HepG2 (cell line): ENCODE measurements around the gene INF2. TPM values are rescaled to one million over a fixed set of nuclear protein-coding genes. Genes with fewer than 3 reads are reported as not detected.
A peak's percentile ranks its signal among the peaks of the same experiment; 100 is the strongest.

Source experiments
- CBX5 ChIP-seq: sonication (generic); formaldehyde crosslinking; IDR thresholded peaks from 2 replicates; pipeline ENCODE4 v1.4.0; 2020; ENCODE audit warnings: missing genetic modification reagents, borderline replicate concordance
- ETV6 ChIP-seq: sonication (generic); formaldehyde crosslinking; conservative IDR thresholded peaks from 2 replicates; pipeline ENCODE4 v1.4.0; 2020; ENCODE audit warnings: missing genetic modification reagents
- GATAD2A ChIP-seq: IDR thresholded peaks from 2 replicates; pipeline ENCODE4 v1.6.1; 2016
- KAT8 ChIP-seq: IDR thresholded peaks from 2 replicates; pipeline ENCODE4 v1.6.1; 2016; ENCODE audit warnings: missing genetic modification reagents, missing compliant biosample characterization
- MYNN ChIP-seq: sonication (generic); formaldehyde crosslinking; IDR thresholded peaks from 2 replicates; pipeline ENCODE4 v1.4.0; 2020; ENCODE audit warnings: mild to moderate bottlenecking, low read depth, missing genetic modification reagents
- NFIB ChIP-seq: sonication (generic); formaldehyde crosslinking; IDR thresholded peaks from 2 replicates; pipeline ENCODE4 v1.9.0; 2021; ENCODE audit warnings: missing genetic modification reagents, mild to moderate bottlenecking, borderline replicate concordance
- NR3C1 ChIP-seq: sonication (generic); formaldehyde crosslinking; IDR thresholded peaks from 2 replicates; pipeline ENCODE4 v1.4.0; 2020; ENCODE audit warnings: missing genetic modification reagents
- SOX13 ChIP-seq, 3 experiments: fragments of 450-650 bp in 1 of 3; sonication (generic) in 1 of 3; formaldehyde crosslinking in 1 of 3; IDR thresholded peaks in 2 of 3; conservative IDR thresholded peaks in 1 of 3; 2 replicates each; pipeline versions ENCODE4 v1.5.0 to v1.6.1; 2016 to 2020; ENCODE audit warnings: antibody characterized with exemption in 1 of 3, mild to moderate bottlenecking in 1 of 3, missing compliant biosample characterization in 1 of 3, missing genetic modification reagents in 1 of 3, moderate library complexity in 1 of 3
- STAG1 ChIP-seq: sonication (generic); formaldehyde crosslinking; IDR thresholded peaks from 2 replicates; pipeline ENCODE4 v1.4.0; 2020; ENCODE audit warnings: missing genetic modification reagents
- THAP11 ChIP-seq: IDR thresholded peaks from 2 replicates; pipeline ENCODE4 v1.6.1; 2016; ENCODE audit warnings: missing biosample characterization, missing genetic modification reagents
- ZBTB38 ChIP-seq: sonication (generic); formaldehyde crosslinking; IDR thresholded peaks from 2 replicates; pipeline ENCODE4 v1.5.1; 2020; ENCODE audit warnings: mild to moderate bottlenecking, missing genetic modification reagents
- ZNF282 ChIP-seq: fragments of 450-650 bp; IDR thresholded peaks from 2 replicates; pipeline ENCODE4 v1.6.1; 2018; ENCODE audit not compliant: partially characterized antibody
- ZNF317 ChIP-seq: sonication (generic); formaldehyde crosslinking; IDR thresholded peaks from 2 replicates; pipeline ENCODE4 v1.5.0; 2020; ENCODE audit warnings: mild to moderate bottlenecking, missing genetic modification reagents
- ZNF577 ChIP-seq: sonication (generic); formaldehyde crosslinking; IDR thresholded peaks from 2 replicates; pipeline ENCODE4 v1.4.0; 2020; ENCODE audit warnings: mild to moderate bottlenecking, low read depth, missing genetic modification reagents, borderline replicate concordance
- polyA plus RNA-seq, 8 experiments: library from polyadenylated mRNA; depleted of rRNA in 3 of 8; stranded (reverse) in 7 of 8; unstranded in 1 of 8; fragments of >200 nt; fragmentation: Illumina TruSeq in 4 of 8; extraction: Trizol in 4 of 8; gene quantifications; 2 replicates each; pipeline versions ENCODE4 v1.2.1 to v1.2.3, GENCODE V29; 2011 to 2016; ENCODE audit warnings: low read depth in 4 of 8, missing spikeins in 1 of 8, mixed read lengths in 1 of 8; ENCODE audit not compliant: insufficient read depth in 1 of 8
- total RNA-seq, 5 experiments: library from RNA; depleted of rRNA; stranded (reverse); fragments of >200 nt; fragmentation: Illumina TruSeq; extraction: Trizol; gene quantifications; 2 replicates each; pipeline ENCODE4 v1.2.3, GENCODE V29; 2016; ENCODE audit warnings: low read depth in 1 of 5
- TF ChIP-seq, protein P1 (sequence below): sonication (generic); formaldehyde crosslinking; IDR thresholded peaks from 2 replicates; pipeline ENCODE4 v1.8.1; 2023; ENCODE audit warnings: mild to moderate bottlenecking, missing genetic modification reagents, borderline replicate concordance
- TF ChIP-seq, protein P2 (sequence below): sonication (generic); formaldehyde crosslinking; IDR thresholded peaks from 2 replicates; pipeline ENCODE4 v1.4.0; 2020; ENCODE audit warnings: missing genetic modification reagents
- TF ChIP-seq, protein P3 (sequence below): sonication (generic); formaldehyde crosslinking; IDR thresholded peaks from 2 replicates; pipeline ENCODE4 v1.4.0; 2020; ENCODE audit warnings: mild to moderate bottlenecking, missing genetic modification reagents
- TF ChIP-seq, protein P4 (sequence below): sonication (generic); formaldehyde crosslinking; IDR thresholded peaks from 2 replicates; pipeline ENCODE4 v1.4.0; 2020; ENCODE audit warnings: mild to moderate bottlenecking, missing genetic modification reagents

INF2 gene
- total and polyA plus RNA-seq, 2 of the 13 experiments (the other 11 are each of a cell fraction or from before 2014, with no cell fraction given) = 16.4 to 26.4 TPM

DNA sequence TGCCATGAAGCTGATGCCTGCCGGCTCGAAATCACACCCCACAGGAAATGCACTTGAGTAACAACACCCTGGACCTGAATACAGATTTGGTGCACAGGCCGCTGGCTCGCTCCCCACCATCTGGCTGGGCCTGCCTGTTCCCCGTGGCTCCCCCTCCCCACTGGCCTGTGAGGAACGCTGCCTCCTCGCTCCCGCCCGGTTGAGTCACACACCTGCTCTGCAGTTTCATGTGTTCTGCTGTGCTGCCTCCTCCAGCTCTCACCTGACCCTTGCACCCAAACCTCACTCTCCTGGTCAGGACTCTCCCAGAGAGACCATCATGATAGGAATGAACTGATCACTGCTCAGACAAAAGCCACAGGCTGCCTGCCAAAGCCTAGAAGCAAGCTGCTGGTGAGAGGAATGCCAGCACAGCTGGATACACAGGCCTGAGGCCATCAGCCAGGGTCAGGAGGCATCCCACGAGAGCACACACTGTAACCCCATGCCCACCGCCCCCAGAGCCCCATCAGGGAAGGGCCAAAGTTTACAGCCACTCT, 59.8 kb downstream of the INF2 start (continued):
- TF ChIP-seq, protein P1, sequence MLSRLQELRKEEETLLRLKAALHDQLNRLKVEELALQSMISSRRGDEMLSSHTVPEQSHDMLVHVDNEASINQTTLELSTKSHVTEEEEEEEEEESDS (CRISPR knock-in tag) = no peak
- TF ChIP-seq ZNF577 (CRISPR knock-in tag) (no peak), THAP11 (CRISPR knock-in tag) (0 out of 2 replicates have a peak, but pooled peaks have one; percentile 56), GATAD2A (CRISPR knock-in tag) (peak; percentile 73), ETV6 (CRISPR knock-in tag) (no peak), ZNF317 (CRISPR knock-in tag) (no peak), ZBTB38 (CRISPR knock-in tag) (peak; percentile 76; the same call in 1 of the 2 replicates), NFIB (CRISPR knock-in tag) (no peak), NR3C1 (no peak), MYNN (no peak), SOX13 (IDR thresholded peaks at IDR 0.05) (no peak), SOX13 (CRISPR knock-in tag; conservative IDR thresholded peaks at IDR 0.05 in 1 of 2, IDR thresholded peaks at IDR 0.05 in 1 of 2) (0 out of 4 replicates have a peak, but pooled peaks of 1 of the 2 experiments have one; percentile 21), KAT8 (CRISPR knock-in tag) (no peak), STAG1 (CRISPR knock-in tag) (peak; percentile 45), ZNF282 (no peak), CBX5 (CRISPR knock-in tag) (0 out of 2 replicates have a peak, but pooled peaks have one; percentile 43)
- TF ChIP-seq, protein P2, sequence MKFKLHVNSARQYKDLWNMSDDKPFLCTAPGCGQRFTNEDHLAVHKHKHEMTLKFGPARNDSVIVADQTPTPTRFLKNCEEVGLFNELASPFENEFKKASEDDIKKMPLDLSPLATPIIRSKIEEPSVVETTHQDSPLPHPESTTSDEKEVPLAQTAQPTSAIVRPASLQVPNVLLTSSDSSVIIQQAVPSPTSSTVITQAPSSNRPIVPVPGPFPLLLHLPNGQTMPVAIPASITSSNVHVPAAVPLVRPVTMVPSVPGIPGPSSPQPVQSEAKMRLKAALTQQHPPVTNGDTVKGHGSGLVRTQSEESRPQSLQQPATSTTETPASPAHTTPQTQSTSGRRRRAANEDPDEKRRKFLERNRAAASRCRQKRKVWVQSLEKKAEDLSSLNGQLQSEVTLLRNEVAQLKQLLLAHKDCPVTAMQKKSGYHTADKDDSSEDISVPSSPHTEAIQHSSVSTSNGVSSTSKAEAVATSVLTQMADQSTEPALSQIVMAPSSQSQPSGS (CRISPR knock-in tag) = no peak
- TF ChIP-seq, protein P3, sequence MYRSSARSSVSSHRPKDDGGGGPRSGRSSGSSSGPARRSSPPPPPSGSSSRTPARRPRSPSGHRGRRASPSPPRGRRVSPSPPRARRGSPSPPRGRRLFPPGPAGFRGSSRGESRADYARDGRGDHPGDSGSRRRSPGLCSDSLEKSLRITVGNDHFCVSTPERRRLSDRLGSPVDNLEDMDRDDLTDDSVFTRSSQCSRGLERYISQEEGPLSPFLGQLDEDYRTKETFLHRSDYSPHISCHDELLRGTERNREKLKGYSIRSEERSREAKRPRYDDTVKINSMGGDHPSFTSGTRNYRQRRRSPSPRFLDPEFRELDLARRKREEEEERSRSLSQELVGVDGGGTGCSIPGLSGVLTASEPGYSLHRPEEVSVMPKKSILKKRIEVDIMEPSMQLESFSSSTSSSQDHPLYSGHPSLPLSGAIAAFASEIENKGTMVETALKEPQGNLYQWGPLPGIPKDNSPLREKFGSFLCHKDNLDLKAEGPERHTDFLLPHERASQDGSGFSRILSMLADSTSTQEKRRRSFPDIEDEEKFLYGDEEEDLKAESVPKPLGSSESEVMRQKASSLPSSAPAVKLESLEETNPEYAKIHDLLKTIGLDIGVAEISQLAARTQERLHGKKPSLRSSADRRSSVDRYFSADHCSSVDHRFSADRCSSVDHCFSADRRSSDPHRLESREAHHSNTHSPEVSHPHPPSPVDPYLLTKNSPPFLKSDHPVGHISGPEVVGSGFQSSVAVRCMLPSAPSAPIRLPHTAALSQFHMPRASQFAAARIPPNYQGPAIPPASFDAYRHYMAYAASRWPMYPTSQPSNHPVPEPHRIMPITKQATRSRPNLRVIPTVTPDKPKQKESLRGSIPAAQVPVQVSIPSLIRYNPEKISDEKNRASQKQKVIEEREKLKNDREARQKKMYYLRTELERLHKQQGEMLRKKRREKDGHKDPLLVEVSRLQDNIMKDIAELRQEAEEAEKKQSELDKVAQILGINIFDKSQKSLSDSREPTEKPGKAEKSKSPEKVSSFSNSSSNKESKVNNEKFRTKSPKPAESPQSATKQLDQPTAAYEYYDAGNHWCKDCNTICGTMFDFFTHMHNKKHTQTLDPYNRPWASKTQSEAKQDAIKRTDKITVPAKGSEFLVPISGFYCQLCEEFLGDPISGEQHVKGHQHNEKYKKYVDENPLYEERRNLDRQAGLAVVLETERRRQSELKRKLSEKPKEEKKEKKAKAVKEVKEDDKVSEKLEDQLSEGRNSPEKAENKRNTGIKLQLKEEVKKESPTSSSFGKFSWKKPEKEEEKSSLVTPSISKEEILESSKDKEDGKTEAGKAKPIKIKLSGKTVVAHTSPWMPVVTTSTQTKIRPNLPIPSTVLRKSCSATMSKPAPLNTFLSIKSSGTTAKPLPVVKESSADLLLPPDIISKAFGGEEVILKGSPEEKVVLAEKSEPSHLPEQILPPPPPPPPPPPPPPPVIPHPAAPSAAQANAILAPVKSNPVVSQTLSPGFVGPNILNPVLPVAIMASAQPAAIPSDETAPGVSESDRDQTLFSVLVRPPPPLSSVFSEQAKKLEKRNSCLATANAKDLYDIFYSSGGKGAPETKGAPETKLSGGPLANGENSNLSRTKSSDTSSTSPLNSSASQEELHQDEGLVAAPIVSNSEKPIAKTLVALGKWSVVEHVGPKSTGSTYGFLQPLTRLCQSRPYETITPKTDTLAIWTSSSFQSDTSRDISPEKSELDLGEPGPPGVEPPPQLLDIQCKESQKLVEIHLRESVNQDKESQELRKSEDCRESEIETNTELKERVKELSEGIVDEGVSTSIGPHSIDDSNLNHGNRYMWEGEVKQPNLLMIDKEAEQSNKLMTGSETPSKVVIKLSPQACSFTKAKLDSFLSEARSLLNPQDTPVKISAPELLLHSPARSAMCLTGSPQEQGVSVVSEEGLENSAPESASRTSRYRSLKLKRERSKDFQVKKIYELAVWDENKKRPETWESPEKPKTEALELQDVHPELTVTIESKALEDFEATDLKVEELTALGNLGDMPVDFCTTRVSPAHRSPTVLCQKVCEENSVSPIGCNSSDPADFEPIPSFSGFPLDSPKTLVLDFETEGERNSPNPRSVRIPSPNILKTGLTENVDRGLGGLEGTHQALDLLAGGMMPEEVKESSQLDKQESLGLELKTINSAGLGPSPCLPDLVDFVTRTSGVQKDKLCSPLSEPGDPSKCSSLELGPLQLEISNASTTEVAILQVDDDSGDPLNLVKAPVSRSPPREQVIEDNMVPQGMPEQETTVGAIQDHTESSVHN (CRISPR knock-in tag) = no peak
- TF ChIP-seq, protein P4, sequence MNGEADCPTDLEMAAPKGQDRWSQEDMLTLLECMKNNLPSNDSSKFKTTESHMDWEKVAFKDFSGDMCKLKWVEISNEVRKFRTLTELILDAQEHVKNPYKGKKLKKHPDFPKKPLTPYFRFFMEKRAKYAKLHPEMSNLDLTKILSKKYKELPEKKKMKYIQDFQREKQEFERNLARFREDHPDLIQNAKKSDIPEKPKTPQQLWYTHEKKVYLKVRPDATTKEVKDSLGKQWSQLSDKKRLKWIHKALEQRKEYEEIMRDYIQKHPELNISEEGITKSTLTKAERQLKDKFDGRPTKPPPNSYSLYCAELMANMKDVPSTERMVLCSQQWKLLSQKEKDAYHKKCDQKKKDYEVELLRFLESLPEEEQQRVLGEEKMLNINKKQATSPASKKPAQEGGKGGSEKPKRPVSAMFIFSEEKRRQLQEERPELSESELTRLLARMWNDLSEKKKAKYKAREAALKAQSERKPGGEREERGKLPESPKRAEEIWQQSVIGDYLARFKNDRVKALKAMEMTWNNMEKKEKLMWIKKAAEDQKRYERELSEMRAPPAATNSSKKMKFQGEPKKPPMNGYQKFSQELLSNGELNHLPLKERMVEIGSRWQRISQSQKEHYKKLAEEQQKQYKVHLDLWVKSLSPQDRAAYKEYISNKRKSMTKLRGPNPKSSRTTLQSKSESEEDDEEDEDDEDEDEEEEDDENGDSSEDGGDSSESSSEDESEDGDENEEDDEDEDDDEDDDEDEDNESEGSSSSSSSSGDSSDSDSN (CRISPR knock-in tag) = peak; percentile 63
